Epithelial cell of proximal tubule (primary cell): ENCODE measurements around the gene HSPA12A. TPM values are rescaled to one million over a fixed set of nuclear protein-coding genes. Genes with fewer than 3 reads are reported as not detected.

Experiments used
- total RNA-seq: library from RNA; depleted of rRNA; stranded (reverse); fragments of >200 nt; gene quantifications from 2 replicates; pipeline ENCODE4 v1.2.3, GENCODE V29; 2015

HSPA12A gene
- total RNA-seq, 1 donor from 2014 or later: 13.0 TPM

Other genes starting within 250 kb of the HSPA12A start
- not detected in 2 replicates for gene PNLIP, start 196.6 kb downstream of the HSPA12A start, total RNA-seq
- not detected in 2 replicates for gene PNLIPRP1, start 151.6 kb downstream of the HSPA12A start, total RNA-seq
- not detected in 2 replicates for gene PNLIPRP2, start 121.6 kb downstream of the HSPA12A start, total RNA-seq
- gene ENO4, start 106.9 kb upstream of the HSPA12A start, total RNA-seq: not detected in 2 replicates